SIG-M5 (cell line): ENCODE results near the gene SORCS2.

Experiments
- DNase-seq: peaks from one replicate; lab custom pipeline; 2025; lab: John Stamatoyannopoulos, UW

SORCS2 gene

GRCh38 chr4:7734651-7735260 lies 542.4 kb downstream of the SORCS2 start:
- no peak for DNase-seq

GRCh38 chr4:7735395-7735794 lies 543.1 kb downstream of the SORCS2 start:
- DNase-seq, result no peak

- DNase-seq, result no peak
Observed at GRCh38 chr4:7735961-7736360, 543.6 kb downstream of the SORCS2 start.

GRCh38 chr4:7736436-7737267 lies 544.3 kb downstream of the SORCS2 start:
- no peak for DNase-seq

- no peak for DNase-seq
Observed at GRCh38 chr4:7737268-7737645, 544.9 kb downstream of the SORCS2 start.

- no peak for DNase-seq
Observed at GRCh38 chr4:7737752-7738457, 545.6 kb downstream of the SORCS2 start.

- no peak for DNase-seq
Observed at GRCh38 chr4:7738458-7739076, 546.2 kb downstream of the SORCS2 start.

GRCh38 chr4:7739077-7739917 lies 547.0 kb downstream of the SORCS2 start:
- DNase-seq, result no peak

- no peak for DNase-seq
Observed at GRCh38 chr4:7739918-7740865, 547.9 kb downstream of the SORCS2 start.

GRCh38 chr4:7740866-7741525 lies 548.7 kb downstream of the SORCS2 start:
- DNase-seq, result no peak

- DNase-seq, result no peak
Observed at GRCh38 chr4:7741946-7742806, 549.8 kb downstream of the SORCS2 start.

GRCh38 chr4:7742807-7743280 lies 550.5 kb downstream of the SORCS2 start:
- DNase-seq, result no peak

GRCh38 chr4:7744142-7744804 lies 551.9 kb downstream of the SORCS2 start:
- no peak for DNase-seq

GRCh38 chr4:7745301-7745885 lies 553.1 kb downstream of the SORCS2 start:
- DNase-seq, result no peak

GRCh38 chr4:7746351-7747061 lies 554.2 kb downstream of the SORCS2 start:
- no peak for DNase-seq

- DNase-seq, result no peak
Observed at GRCh38 chr4:7747062-7747385, 554.7 kb downstream of the SORCS2 start.

GRCh38 chr4:7747566-7747965 lies 555.2 kb downstream of the SORCS2 start:
- no peak for DNase-seq
